Cardiac muscle cell (in vitro differentiated cells and primary cell): Measurements from ENCODE around the gene PRRX2. TPM values are rescaled to one million over a fixed set of nuclear protein-coding genes. Genes with fewer than 3 reads are reported as not detected.
"Not testable (repeated sequence)": the region's sequence is repeated elsewhere in the genome, so short reads cannot be mapped to it uniquely, and the experiment has no call there.

Experiments used
- DNase-seq, 2 donors: peaks; one replicate each; pipeline versions ENCODE4 v3.0.0 to v3.0.0-alpha.2; 2010 to 2017; ENCODE audit warnings: low read depth in 1 of 2, low spot score in 1 of 2
- H3K27ac ChIP-seq: fragments of 200-600 bp; sonication (generic); 2 replicates; pipeline ENCODE4 v1.5.1; 2016
- H3K27me3 ChIP-seq: fragments of 200-600 bp; sonication (generic); 2 replicates; pipeline ENCODE4 v1.6.0; 2016; ENCODE audit warnings: control low read depth
- H3K36me3 ChIP-seq: fragments of 200-600 bp; sonication (generic); 2 replicates; pipeline ENCODE4 v1.5.1; 2016; ENCODE audit warnings: control low read depth
- H3K4me1 ChIP-seq: fragments of 200-600 bp; sonication (generic); 2 replicates; pipeline ENCODE4 v1.8.1; 2017; ENCODE audit warnings: low read depth, mild to moderate bottlenecking, mixed run types
- H3K4me3 ChIP-seq: fragments of 200-600 bp; sonication (generic); 2 replicates; pipeline ENCODE4 v1.5.1; 2016; ENCODE audit warnings: mild to moderate bottlenecking
- H3K9me3 ChIP-seq: fragments of 200-600 bp; sonication (generic); 2 replicates; pipeline ENCODE4 v1.5.1; 2017; ENCODE audit warnings: low read depth, mild to moderate bottlenecking, control low read depth
- polyA plus RNA-seq: library from polyadenylated mRNA; unstranded; fragments of >200 nt; fragmentation: Nextera tagmentation; extraction: Ambion mirVana; gene quantifications from 2 replicates; pipeline ENCODE4 v1.2.1, GENCODE V29; 2016
- total RNA-seq: library from RNA; depleted of rRNA; stranded (reverse); fragments of >200 nt; gene quantifications from 2 replicates; pipeline ENCODE4 v1.2.3, GENCODE V29; 2016
- TF ChIP-seq, protein P1 (sequence below): IDR thresholded peaks from 2 replicates; pipeline ENCODE4 v1.5.1; 2012; ENCODE audit warnings: low read depth, mild to moderate bottlenecking, low read length

The PRRX2 gene
- total and polyA plus RNA-seq, 2 experiments from 2014 or later = 3.0 to 10.2 TPM

GRCh38 chr9:129761901-129762369 lies 96.5 kb downstream of the PRRX2 start:
- H3K27ac ChIP-seq = no peak overlapping the region
- peak in 1 of 2 donors; percentile 89 for DNase-seq

GRCh38 chr9:129762370-129762984 lies 97.0 kb downstream of the PRRX2 start:
- H3K36me3 ChIP-seq, H3K4me3 ChIP-seq, H3K9me3 ChIP-seq, H3K27me3 ChIP-seq, H3K27ac ChIP-seq: not testable (repeated sequence)
- peak in 1 of 2 donors; percentile 96 for DNase-seq
- peaks cover 10% of the 10 kb centered on the region for H3K4me1 ChIP-seq

More at GRCh38 chr9:129761901-129762369, 96.5 kb downstream of the PRRX2 start:
- no peak overlapping the region for H3K4me3 ChIP-seq
- H3K36me3 ChIP-seq = no peaks in the 10 kb centered on the region
- H3K9me3 ChIP-seq = no peaks in the 10 kb centered on the region
- H3K4me1 ChIP-seq = peaks cover 10% of the 10 kb centered on the region
- H3K27me3 ChIP-seq = no peaks in the 10 kb centered on the region
- TF ChIP-seq, protein P1, sequence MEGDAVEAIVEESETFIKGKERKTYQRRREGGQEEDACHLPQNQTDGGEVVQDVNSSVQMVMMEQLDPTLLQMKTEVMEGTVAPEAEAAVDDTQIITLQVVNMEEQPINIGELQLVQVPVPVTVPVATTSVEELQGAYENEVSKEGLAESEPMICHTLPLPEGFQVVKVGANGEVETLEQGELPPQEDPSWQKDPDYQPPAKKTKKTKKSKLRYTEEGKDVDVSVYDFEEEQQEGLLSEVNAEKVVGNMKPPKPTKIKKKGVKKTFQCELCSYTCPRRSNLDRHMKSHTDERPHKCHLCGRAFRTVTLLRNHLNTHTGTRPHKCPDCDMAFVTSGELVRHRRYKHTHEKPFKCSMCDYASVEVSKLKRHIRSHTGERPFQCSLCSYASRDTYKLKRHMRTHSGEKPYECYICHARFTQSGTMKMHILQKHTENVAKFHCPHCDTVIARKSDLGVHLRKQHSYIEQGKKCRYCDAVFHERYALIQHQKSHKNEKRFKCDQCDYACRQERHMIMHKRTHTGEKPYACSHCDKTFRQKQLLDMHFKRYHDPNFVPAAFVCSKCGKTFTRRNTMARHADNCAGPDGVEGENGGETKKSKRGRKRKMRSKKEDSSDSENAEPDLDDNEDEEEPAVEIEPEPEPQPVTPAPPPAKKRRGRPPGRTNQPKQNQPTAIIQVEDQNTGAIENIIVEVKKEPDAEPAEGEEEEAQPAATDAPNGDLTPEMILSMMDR = no peak

- peak in 1 of 2 donors; percentile 95 for DNase-seq
- H3K36me3 ChIP-seq = no peaks in the 10 kb centered on the region
- no peaks in the 10 kb centered on the region for H3K9me3 ChIP-seq
- peaks cover 10% of the 10 kb centered on the region for H3K4me1 ChIP-seq
- TF ChIP-seq, protein P1 = no peak
- no peak overlapping the region for H3K27ac ChIP-seq
- no peak overlapping the region for H3K4me3 ChIP-seq
- H3K27me3 ChIP-seq = no peaks in the 10 kb centered on the region
These were observed 97.8 kb downstream of the PRRX2 start for GRCh38 chr9:129762985-129763926.

GRCh38 chr9:129765764-129766317 lies 100.4 kb downstream of the PRRX2 start:
- TF ChIP-seq, protein P1 = no peak
- Histone ChIP-seq H3K27me3 (no peaks in the 10 kb centered on the region), H3K27ac (no peak overlapping the region), H3K9me3 (no peaks in the 10 kb centered on the region), H3K4me1 (no peaks in the 10 kb centered on the region), H3K36me3 (no peaks in the 10 kb centered on the region), H3K4me3 (no peak overlapping the region)
- no peak for DNase-seq

DNA sequence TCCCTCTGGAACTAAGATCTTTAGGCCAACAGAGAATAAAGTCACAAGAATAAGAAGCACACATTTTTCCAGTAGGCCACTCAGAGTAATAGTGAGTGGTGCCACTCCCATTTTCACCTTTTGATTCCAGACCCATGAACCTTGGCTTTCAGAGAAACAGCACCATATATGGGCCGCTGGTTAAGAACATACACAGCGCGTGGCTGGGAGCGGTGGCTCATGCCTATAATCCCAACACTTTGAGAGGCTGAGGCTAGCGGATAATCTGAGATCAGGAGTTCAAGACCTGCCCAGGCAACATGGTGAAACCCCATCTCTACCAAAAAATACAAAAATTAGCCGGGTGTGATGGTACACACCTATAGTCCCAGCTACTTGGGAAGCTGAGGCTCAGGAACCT lies 103.0 kb downstream of the PRRX2 start:
- no peaks in the 10 kb centered on the region for H3K36me3 ChIP-seq
- no peaks in the 10 kb centered on the region for H3K27me3 ChIP-seq
- H3K4me1 ChIP-seq = no peaks in the 10 kb centered on the region
- no peaks in the 10 kb centered on the region for H3K9me3 ChIP-seq
- H3K4me3 ChIP-seq = no peak overlapping the region
- TF ChIP-seq, protein P1 = no peak
- DNase-seq = no peak
- no peak overlapping the region for H3K27ac ChIP-seq

GRCh38 chr9:129769669-129770068 lies 104.2 kb downstream of the PRRX2 start:
- no peaks in the 10 kb centered on the region for H3K4me1 ChIP-seq
- no peaks in the 10 kb centered on the region for H3K9me3 ChIP-seq
- H3K4me3 ChIP-seq = no peak overlapping the region
- no peaks in the 10 kb centered on the region for H3K27me3 ChIP-seq
- TF ChIP-seq, protein P1 = no peak
- no peak overlapping the region for H3K27ac ChIP-seq
- no peak for DNase-seq
- no peaks in the 10 kb centered on the region for H3K36me3 ChIP-seq
